ENCODE data around the gene ARL2. TPM values are rescaled to one million over a fixed set of nuclear protein-coding genes. Genes with fewer than 3 reads are reported as not detected.

ARL2 gene
- total RNA-seq, 1 donor from 2014 or later, result 66.4 TPM

DNA sequence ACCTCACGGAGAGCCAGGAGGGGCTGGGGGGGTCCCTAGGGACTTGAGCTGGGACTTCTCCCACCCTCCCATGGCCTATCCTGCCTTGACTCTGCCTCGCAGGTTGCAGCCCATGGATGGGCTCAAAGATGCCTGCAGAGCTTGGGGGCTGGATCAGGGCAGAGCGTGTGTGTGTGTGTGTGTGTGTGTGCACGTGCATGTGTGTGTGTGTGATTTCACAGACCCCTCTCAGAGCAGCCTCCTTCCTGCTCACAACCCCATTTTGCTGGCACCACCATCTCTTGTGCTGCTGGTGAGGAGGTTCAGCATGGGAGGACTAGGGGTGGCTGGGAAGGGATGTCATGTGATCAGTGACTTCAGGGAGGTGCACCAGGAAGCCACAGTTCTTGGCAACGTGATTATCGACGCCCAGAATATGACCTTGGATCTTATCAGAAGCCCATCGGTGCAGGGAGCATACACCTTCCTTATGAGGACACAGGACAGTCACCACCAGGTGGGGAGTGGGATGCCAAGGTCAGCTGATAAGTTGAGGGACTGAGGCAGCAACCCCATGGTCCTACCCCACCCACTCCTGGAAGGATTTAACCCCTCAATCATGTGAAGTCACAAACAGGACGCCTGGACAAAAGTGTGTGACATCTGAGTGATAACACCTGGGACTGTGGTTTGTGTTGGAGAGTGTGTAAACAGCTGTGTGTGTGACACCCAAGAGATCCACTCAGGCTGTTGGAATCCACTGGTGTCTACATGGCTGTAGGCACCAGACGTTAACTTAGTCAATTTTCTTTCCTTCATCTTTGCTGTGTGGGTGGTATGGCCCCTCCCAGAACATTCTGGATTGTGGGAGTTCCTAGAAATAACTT lies 46.2 kb downstream of the ARL2 start:
- Mint-ChIP-seq H3K27me3 (ENCODE audit: unreplicated experiment) (peaks cover 12% of the 10 kb centered on the region), H3K4me1 (ENCODE audit: unreplicated experiment) (no peaks in the 10 kb centered on the region), H3K4me3 (ENCODE audit: unreplicated experiment) (no peak overlapping the region), H3K9me3 (ENCODE audit: unreplicated experiment) (no peaks in the 10 kb centered on the region), H3K27ac (ENCODE audit: unreplicated experiment) (no peak overlapping the region), H3K36me3 (ENCODE audit: low read depth, unreplicated experiment) (no peaks in the 10 kb centered on the region)
- DNase-seq (ENCODE audit: low spot score), result no peak
- TF ChIP-seq, protein P1, sequence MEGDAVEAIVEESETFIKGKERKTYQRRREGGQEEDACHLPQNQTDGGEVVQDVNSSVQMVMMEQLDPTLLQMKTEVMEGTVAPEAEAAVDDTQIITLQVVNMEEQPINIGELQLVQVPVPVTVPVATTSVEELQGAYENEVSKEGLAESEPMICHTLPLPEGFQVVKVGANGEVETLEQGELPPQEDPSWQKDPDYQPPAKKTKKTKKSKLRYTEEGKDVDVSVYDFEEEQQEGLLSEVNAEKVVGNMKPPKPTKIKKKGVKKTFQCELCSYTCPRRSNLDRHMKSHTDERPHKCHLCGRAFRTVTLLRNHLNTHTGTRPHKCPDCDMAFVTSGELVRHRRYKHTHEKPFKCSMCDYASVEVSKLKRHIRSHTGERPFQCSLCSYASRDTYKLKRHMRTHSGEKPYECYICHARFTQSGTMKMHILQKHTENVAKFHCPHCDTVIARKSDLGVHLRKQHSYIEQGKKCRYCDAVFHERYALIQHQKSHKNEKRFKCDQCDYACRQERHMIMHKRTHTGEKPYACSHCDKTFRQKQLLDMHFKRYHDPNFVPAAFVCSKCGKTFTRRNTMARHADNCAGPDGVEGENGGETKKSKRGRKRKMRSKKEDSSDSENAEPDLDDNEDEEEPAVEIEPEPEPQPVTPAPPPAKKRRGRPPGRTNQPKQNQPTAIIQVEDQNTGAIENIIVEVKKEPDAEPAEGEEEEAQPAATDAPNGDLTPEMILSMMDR (IDR thresholded peaks at IDR 0.05; ENCODE audit: unreplicated experiment), result no peak

DNA sequence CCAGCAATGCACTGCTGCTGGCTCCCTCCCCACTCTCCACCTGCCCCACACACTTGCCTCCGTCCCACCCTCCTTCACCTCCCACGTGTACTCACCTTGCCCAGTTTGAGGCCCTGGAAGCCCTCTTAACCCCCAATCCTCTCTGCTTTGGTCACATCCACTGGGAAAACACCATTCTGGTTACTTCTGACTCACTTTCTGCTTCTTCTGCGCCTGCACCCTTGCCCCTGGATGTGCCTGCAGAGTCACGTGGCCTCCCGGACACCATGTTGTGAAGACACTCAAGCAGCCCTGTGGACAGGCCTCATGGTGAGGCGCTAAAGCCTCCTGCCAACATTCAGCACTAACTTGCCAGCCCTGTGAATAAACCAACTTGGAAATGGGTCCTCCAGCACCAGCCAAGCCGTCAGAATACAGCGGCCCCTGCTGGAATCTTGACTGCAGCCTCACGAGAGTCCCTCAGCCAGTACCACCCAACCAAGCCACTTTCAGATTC lies 47.0 kb downstream of the ARL2 start:
- peak; percentile 41 for DNase-seq (ENCODE audit: low spot score)
- Mint-ChIP-seq H3K27ac (ENCODE audit: unreplicated experiment) (no peak overlapping the region), H3K27me3 (ENCODE audit: unreplicated experiment) (peaks cover 12% of the 10 kb centered on the region), H3K36me3 (ENCODE audit: low read depth, unreplicated experiment) (no peaks in the 10 kb centered on the region), H3K4me1 (ENCODE audit: unreplicated experiment) (no peaks in the 10 kb centered on the region), H3K4me3 (ENCODE audit: unreplicated experiment) (no peak overlapping the region), H3K9me3 (ENCODE audit: unreplicated experiment) (no peaks in the 10 kb centered on the region)
- TF ChIP-seq, protein P1 (IDR thresholded peaks at IDR 0.05; ENCODE audit: unreplicated experiment), result peak; percentile 11

DNA sequence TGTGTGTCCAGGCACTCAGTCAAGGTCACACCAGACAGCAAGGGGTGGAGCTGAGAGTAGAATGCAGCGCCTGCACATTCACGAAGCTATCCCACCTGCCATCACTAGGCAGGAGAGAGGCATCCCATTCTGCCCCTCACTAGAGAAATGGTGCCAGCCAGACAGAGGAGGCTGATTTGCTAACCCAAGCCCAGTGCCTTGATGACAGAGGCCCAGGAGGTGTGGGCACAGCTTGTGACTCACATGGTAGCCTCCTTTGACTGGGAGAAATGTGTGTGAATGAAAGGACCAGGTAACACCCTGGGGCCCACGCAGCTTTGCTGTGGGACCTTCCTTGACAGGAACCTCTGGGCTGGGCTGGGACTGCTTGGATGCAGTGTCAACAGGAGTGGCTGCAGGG lies 49.6 kb downstream of the ARL2 start:
- no peaks in the 10 kb centered on the region for H3K36me3 Mint-ChIP-seq (ENCODE audit: low read depth, unreplicated experiment)
- TF ChIP-seq, protein P1 (IDR thresholded peaks at IDR 0.05; ENCODE audit: unreplicated experiment), result no peak

DNA sequence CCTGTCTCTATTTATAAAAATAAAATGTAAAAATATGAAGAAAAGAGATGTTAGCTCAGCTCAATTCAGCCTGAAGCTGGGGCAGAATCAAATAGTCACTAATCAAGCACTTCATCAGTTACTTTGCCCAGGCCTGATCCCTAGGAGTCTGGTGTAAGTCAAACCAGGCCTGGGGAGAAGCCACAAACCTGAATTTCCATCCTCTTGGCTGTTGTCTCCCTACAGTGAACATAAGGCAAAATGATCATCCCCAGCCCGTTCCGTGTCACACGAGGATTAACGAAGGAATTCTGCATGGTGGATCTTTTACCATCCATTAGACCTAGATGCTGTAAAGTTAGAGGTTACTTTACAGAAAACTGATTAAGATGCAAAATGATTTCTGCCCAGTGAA lies 50.9 kb downstream of the ARL2 start:
- TF ChIP-seq, protein P1 (IDR thresholded peaks at IDR 0.05; ENCODE audit: unreplicated experiment), result no peak
- Mint-ChIP-seq H3K27me3 (ENCODE audit: unreplicated experiment) (peaks cover 13% of the 10 kb centered on the region), H3K4me1 (ENCODE audit: unreplicated experiment) (no peaks in the 10 kb centered on the region), H3K9me3 (ENCODE audit: unreplicated experiment) (no peaks in the 10 kb centered on the region), H3K36me3 (ENCODE audit: low read depth, unreplicated experiment) (no peaks in the 10 kb centered on the region), H3K4me3 (ENCODE audit: unreplicated experiment) (no peak overlapping the region), H3K27ac (ENCODE audit: unreplicated experiment) (no peak overlapping the region)
- no peak for DNase-seq (ENCODE audit: low spot score)

More for the DNA sequence above, 49.6 kb downstream of the ARL2 start:
- H3K27me3 Mint-ChIP-seq (ENCODE audit: unreplicated experiment), result peaks cover 13% of the 10 kb centered on the region
- H3K4me1 Mint-ChIP-seq (ENCODE audit: unreplicated experiment), result no peaks in the 10 kb centered on the region
- H3K9me3 Mint-ChIP-seq (ENCODE audit: unreplicated experiment), result no peaks in the 10 kb centered on the region
- H3K4me3 Mint-ChIP-seq (ENCODE audit: unreplicated experiment), result no peak overlapping the region
- no peak for DNase-seq (ENCODE audit: low spot score)
- H3K27ac Mint-ChIP-seq (ENCODE audit: unreplicated experiment), result no peak overlapping the region

DNA sequence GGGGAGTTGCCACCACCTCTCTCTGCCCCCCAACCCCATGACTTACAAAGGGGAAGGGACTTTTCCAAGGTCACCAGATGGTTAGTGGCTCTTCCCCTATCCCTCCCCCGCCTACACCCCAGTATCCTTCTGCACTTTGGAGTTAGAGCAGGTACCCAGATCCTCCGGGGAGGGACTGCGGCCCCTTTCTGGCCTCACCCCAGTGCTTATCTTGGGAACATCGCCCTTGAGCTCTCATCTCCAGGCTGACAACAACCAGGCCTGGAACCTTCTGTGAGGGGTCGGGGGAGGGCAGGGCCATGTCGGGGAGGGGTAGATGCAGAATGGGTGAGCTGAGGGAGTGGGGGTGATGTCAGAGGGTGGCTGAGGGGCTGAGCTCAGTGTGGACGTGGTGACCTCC lies 51.9 kb downstream of the ARL2 start:
- TF ChIP-seq, protein P1 (IDR thresholded peaks at IDR 0.05; ENCODE audit: unreplicated experiment), result no peak
- H3K4me1 Mint-ChIP-seq (ENCODE audit: unreplicated experiment), result no peaks in the 10 kb centered on the region
- H3K27me3 Mint-ChIP-seq (ENCODE audit: unreplicated experiment), result peaks cover 13% of the 10 kb centered on the region
- no peak overlapping the region for H3K4me3 Mint-ChIP-seq (ENCODE audit: unreplicated experiment)
- DNase-seq (ENCODE audit: low spot score), result no peak
- no peaks in the 10 kb centered on the region for H3K36me3 Mint-ChIP-seq (ENCODE audit: low read depth, unreplicated experiment)
- no peak overlapping the region for H3K27ac Mint-ChIP-seq (ENCODE audit: unreplicated experiment)
- no peaks in the 10 kb centered on the region for H3K9me3 Mint-ChIP-seq (ENCODE audit: unreplicated experiment)
